SK-N-MC (cell line): ENCODE results near the gene LIX1.

Experiments used
- EZH2 ChIP-seq: fragments of 200-600 bp; sonication (generic); IDR thresholded peaks from one replicate; pipeline ENCODE4 v1.6.1; 2017; ENCODE audit warnings: antibody characterized with exemption
- FOXP2 ChIP-seq: optimal IDR thresholded peaks from 2 replicates; pipeline ENCODE3; 2011; ENCODE audit warnings: mild to moderate bottlenecking, moderate library complexity; ENCODE audit not compliant: insufficient read depth; ENCODE audit errors: extremely low read length, control extremely low read depth
- POLR2AphosphoS5 ChIP-seq: IDR thresholded peaks from 2 replicates; pipeline ENCODE4 v1.6.1; 2012; ENCODE audit warnings: mild to moderate bottlenecking, low read depth, low read length, borderline replicate concordance

DNA sequence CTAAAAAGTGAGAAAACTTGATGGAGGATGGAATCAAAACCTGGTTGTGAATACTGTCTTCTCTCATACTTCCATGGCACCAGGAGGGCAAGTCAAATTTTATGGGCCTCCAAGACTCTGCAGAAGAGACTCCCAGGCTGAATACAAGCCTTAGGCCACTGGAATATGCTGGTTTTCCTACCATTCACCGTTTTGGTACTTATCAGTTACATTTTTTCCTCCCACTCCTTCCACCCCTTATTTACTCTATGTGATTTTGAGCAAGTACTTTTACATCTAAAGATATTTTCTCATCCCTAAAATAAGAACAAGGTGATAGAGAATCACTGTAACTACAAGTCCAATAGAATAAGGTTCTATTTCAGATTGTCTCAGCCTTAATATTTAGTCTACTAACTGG is 8.0 kb upstream of the LIX1 start:
- TF ChIP-seq POLR2AphosphoS5 (no peak), EZH2 (no peak), FOXP2 (no peak)
